Bronchial smooth muscle cell (primary cell): Measurements from ENCODE around the gene OR10A2. TPM values are rescaled to one million over a fixed set of nuclear protein-coding genes. Genes with fewer than 3 reads are reported as not detected.

Source experiments
- total RNA-seq: library from RNA; depleted of rRNA; stranded (reverse); fragments of >200 nt; gene quantifications from 2 replicates; pipeline ENCODE4 v1.2.1, GENCODE V29; 2014

Gene OR10A2, protein sequence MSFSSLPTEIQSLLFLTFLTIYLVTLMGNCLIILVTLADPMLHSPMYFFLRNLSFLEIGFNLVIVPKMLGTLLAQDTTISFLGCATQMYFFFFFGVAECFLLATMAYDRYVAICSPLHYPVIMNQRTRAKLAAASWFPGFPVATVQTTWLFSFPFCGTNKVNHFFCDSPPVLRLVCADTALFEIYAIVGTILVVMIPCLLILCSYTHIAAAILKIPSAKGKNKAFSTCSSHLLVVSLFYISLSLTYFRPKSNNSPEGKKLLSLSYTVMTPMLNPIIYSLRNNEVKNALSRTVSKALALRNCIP
- total RNA-seq: not detected in 2 replicates

DNA sequence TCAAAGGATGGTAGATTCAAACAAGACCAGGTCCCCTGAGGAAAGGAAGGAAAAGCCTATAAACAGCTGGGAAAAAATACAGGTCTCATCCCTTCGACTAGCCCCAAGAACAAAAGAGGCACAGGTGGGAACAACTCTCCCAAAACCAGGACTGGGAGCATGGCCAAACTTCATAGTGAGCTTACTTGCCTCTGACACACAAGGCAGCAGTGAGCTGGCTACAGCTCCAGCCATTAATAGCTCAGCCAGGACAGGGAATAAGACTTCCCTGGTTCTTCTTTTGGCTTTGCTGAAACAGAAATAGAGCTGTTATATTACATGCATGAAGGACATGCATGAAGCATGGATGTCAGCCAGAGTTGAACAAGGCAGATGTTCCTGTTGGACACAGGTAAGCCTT, at the start of gene OR10A2:
Gene OR10A2 (plus strand): TSS at position 97 of the 400 bp plus-strand sequence. CDS start 6,698 bp downstream, outside the sequence.

DNA sequence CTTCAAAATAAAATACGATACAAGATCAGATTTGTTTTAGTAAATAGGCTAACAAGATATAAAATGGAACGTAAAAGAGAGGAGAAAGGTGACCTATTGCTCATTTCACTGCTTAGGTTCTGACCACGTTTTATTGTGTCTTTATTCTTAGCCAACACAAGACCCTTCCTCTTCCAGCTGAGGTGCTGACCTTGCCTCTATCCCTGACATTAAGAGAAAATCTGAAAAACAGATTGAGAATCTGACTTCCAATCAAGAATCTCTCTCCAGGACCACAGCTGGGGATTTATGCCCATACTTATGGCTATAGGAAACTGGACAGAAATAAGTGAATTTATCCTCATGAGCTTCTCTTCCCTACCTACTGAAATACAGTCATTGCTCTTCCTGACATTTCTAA, 17.5 kb upstream of the OR10A2 start, which contains the start of gene OR10A5:
Gene OR10A5 (plus strand): TSS at position 301 of the 400 bp plus-strand sequence. CDS start 0 bp downstream, at position 301.

DNA sequence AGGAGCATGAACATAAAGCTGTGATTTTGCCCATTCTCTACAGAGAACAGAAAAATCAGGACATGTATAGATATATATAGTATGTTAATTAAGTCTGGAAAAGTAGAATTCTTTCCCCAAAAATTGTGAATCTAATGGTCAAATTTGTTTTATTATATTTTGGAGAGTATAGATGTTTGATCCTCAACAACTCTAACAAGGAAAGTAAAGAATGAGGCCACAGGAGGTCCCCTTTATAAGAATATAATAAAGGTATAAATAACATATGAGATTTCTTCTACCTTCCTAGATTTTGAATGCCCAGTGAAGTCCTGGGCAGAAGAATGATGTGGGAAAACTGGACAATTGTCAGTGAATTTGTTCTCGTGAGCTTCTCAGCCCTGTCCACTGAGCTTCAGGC, 13.5 kb downstream of the OR10A2 start, which contains the start of gene OR10A4:
Gene OR10A4 (plus strand): TSS at position 301 of the 400 bp plus-strand sequence. CDS start 23 bp downstream, at position 324.

DNA sequence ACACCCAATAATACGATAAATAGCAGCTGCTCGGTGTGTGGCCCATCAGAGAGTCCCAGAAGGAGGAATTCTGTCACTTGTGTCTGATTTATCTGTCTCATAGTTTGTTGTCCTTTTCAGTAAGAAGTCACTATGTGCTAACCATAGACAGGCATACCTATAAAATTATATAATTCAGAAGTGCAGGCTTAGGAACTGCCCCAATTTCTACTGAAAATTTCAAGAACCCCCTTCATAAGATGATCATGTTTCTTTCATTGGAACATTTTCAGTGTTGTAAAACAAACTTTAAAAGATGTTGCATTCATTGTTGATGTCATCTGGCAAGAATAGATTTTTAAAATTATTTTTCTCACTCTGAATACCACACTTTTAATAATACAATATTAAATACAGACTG, 29.5 kb downstream of the OR10A2 start, which contains the start of gene OR2D2:
Gene OR2D2 (minus strand): TSS at position 101 of the 400 bp plus-strand sequence. CDS start 0 bp downstream, at position 101.

DNA sequence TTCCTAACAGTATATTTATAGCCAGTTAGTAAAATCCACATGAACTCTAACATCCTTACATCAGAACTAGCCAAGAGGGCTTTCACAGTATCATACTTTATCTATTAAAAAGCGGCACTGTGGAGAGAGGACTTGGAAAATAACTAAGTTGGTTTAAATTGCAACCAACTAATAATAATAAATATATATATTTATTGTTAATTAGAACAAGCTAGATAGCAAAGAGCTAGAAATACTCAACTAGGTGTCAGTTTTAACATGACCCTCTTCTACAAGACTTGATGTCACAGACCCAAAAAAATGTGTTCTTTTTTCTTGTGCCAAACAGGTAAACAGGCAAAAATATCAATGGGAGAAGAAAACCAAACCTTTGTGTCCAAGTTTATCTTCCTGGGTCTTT, 57.8 kb downstream of the OR10A2 start, which contains the start of gene OR2D3:
Gene OR2D3 (plus strand): TSS at position 301 of the 400 bp plus-strand sequence. CDS start 0 bp downstream, at position 301.

Other genes with a start within 250 kb of the OR10A2 start
- gene TPP1, start 243.6 kb upstream of the OR10A2 start, total RNA-seq: 53.4 and 73.6 TPM in 2 replicates
- gene DCHS1, start 207.2 kb upstream of the OR10A2 start, total RNA-seq: 13.7 and 28.4 TPM in 2 replicates
- gene MRPL17, start 179.7 kb upstream of the OR10A2 start, total RNA-seq: 42.8 and 57.2 TPM in 2 replicates
- 0.16 TPM in 1 of 2 replicates, not detected in the other for gene OR2AG2, start 91.1 kb upstream of the OR10A2 start, total RNA-seq
- gene OR2AG1, start 80.0 kb upstream of the OR10A2 start, total RNA-seq: not detected in 2 replicates
- gene OR6A2, start 63.4 kb upstream of the OR10A2 start, total RNA-seq: 0.09 and 0.16 TPM in 2 replicates
- gene OR10A5, start 17.4 kb upstream of the OR10A2 start, total RNA-seq: not detected in 2 replicates
- gene OR10A4, start 13.6 kb downstream of the OR10A2 start, total RNA-seq: not detected in 2 replicates
- gene OR2D2, start 29.4 kb downstream of the OR10A2 start, total RNA-seq: 0.09 and 0.16 TPM in 2 replicates
- gene OR2D3, start 57.9 kb downstream of the OR10A2 start, total RNA-seq: not detected in 2 replicates
- gene ZNF215, start 63.4 kb downstream of the OR10A2 start, total RNA-seq: 1.4 and 3.0 TPM in 2 replicates
- 8.0 and 19.6 TPM in 2 replicates for gene ZNF214, start 157.3 kb downstream of the OR10A2 start, total RNA-seq
- 0.09 and 0.16 TPM in 2 replicates for gene NLRP14, start 157.4 kb downstream of the OR10A2 start, total RNA-seq
- gene RBMXL2, start 225.9 kb downstream of the OR10A2 start, total RNA-seq: not detected in 2 replicates